Measurements from ENCODE around the gene DNTT. TPM values are rescaled to one million over a fixed set of nuclear protein-coding genes. Genes with fewer than 3 reads are reported as not detected.

The DNTT gene
- total RNA-seq, 4 donors from 2014 or later: not detected

DNA sequence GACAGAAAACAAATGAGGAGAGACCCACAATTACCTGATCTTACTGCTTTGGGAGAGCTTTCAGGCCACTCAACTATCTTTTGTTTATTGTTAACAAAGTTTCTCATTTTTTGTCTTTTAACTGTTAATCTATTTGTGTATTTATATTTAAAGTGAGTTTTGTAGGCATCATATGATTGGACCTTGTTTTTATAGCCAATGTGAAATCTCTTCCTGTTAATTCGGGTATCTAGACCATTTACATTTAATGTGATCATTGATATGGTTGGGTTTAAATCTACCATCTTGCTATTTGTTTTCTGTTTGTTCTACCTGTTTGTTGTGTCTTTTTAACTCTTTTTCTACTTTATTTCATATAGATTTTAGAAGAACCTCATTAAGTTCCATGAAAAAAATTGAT lies 42.1 kb downstream of the DNTT start:
- H3K4me1 ChIP-seq: no peaks in the 10 kb centered on the region
- no peak for DNase-seq (ENCODE audit: extremely low spot score)
- 90% methylated on average over 1 of the region's 1 CpG for WGBS
- H3K36me3 ChIP-seq: no peaks in the 10 kb centered on the region
- no peak overlapping the region for H3K4me3 ChIP-seq
- intact Hi-C loops (cut with DNase I): no loop called here
- H3K27ac ChIP-seq (replicated peaks in 1 of 4): no peak overlapping the region
- TF ChIP-seq EP300 (IDR thresholded peaks at IDR 0.05): no peak
- no peak for TF ChIP-seq POLR2AphosphoS5 (IDR thresholded peaks at IDR 0.05)
- no peak for TF ChIP-seq POLR2A (IDR thresholded peaks at IDR 0.05; ENCODE audit: low read depth)
- peaks cover 0 to 7% (median 0%) of the 10 kb centered on the region in 4 donors for H3K27me3 ChIP-seq
- peaks cover 0 to 10% (median 8%) of the 10 kb centered on the region in 4 donors for H3K9me3 ChIP-seq

DNA sequence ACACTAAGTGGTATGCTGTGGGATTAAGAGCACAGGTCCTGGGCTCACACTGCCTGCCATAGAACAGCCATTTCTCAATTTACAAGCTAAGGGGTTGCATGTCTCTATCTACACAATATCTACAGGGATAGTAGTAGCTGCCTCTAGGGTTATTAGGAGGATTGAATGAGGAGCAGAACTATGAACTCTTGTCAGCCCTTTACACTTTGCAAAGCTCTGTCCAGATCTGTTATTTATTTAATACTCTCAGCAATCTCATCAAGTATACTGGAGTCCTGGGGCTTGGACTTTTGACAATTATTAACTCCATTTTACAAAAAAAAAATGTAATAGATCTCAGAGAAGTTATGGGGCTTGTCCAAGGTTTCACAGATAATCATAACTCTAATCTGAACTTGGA lies 47.8 kb downstream of the DNTT start:
- H3K27me3 ChIP-seq: peaks cover 0 to 23% (median 3%) of the 10 kb centered on the region in 4 donors
- DNase-seq (ENCODE audit: extremely low spot score): no peak
- TF ChIP-seq, protein P1, sequence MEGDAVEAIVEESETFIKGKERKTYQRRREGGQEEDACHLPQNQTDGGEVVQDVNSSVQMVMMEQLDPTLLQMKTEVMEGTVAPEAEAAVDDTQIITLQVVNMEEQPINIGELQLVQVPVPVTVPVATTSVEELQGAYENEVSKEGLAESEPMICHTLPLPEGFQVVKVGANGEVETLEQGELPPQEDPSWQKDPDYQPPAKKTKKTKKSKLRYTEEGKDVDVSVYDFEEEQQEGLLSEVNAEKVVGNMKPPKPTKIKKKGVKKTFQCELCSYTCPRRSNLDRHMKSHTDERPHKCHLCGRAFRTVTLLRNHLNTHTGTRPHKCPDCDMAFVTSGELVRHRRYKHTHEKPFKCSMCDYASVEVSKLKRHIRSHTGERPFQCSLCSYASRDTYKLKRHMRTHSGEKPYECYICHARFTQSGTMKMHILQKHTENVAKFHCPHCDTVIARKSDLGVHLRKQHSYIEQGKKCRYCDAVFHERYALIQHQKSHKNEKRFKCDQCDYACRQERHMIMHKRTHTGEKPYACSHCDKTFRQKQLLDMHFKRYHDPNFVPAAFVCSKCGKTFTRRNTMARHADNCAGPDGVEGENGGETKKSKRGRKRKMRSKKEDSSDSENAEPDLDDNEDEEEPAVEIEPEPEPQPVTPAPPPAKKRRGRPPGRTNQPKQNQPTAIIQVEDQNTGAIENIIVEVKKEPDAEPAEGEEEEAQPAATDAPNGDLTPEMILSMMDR (IDR thresholded peaks at IDR 0.05): no peak
- TF ChIP-seq POLR2A (IDR thresholded peaks at IDR 0.05; ENCODE audit: low read depth): no peak
- no peak for TF ChIP-seq EP300 (IDR thresholded peaks at IDR 0.05)
- no peak for TF ChIP-seq POLR2AphosphoS5 (IDR thresholded peaks at IDR 0.05)
- no peaks in the 10 kb centered on the region for H3K36me3 ChIP-seq
- H3K4me3 ChIP-seq: no peak overlapping the region
- no peaks in the 10 kb centered on the region for H3K9me3 ChIP-seq
- H3K27ac ChIP-seq (replicated peaks in 1 of 4): no peak overlapping the region
- intact Hi-C loops (cut with DNase I): no loop called here
- no peaks in the 10 kb centered on the region for H3K4me1 ChIP-seq

DNA sequence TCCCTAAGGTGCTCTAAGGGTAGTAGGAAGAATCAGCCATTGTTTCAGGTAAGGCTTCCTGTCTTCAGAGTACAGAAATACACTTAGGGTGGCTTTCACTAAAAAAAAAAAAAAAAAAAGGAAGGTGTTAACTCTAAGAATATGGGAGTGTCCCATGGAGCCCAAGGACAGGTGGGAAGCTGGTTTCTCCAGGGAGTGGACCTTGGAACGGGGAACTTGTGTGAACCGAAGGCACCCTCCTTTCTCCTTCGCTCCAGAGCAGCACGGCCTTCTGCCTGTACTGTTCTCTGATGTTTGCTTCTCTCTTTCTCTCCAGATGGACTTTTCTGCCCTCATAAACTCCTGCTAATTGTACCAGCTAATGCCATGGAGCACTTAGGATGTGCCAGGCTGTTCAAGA lies 48.3 kb downstream of the DNTT start:
- H3K4me1 ChIP-seq: no peaks in the 10 kb centered on the region
- no peaks in the 10 kb centered on the region for H3K9me3 ChIP-seq
- no peak for TF ChIP-seq EP300 (IDR thresholded peaks at IDR 0.05)
- no peak for TF ChIP-seq POLR2AphosphoS5 (IDR thresholded peaks at IDR 0.05)
- no peak for TF ChIP-seq POLR2A (IDR thresholded peaks at IDR 0.05; ENCODE audit: low read depth)
- TF ChIP-seq, protein P1 (IDR thresholded peaks at IDR 0.05): no peak
- H3K36me3 ChIP-seq: no peaks in the 10 kb centered on the region
- H3K27ac ChIP-seq (replicated peaks in 1 of 4): no peak overlapping the region
- H3K27me3 ChIP-seq: peaks cover 0 to 27% (median 3%) of the 10 kb centered on the region in 4 donors
- H3K4me3 ChIP-seq: no peak overlapping the region
- intact Hi-C loops (cut with DNase I): no loop called here
- WGBS: 69% methylated on average over 4 of the region's 4 CpGs
- DNase-seq (ENCODE audit: extremely low spot score): no peak

DNA sequence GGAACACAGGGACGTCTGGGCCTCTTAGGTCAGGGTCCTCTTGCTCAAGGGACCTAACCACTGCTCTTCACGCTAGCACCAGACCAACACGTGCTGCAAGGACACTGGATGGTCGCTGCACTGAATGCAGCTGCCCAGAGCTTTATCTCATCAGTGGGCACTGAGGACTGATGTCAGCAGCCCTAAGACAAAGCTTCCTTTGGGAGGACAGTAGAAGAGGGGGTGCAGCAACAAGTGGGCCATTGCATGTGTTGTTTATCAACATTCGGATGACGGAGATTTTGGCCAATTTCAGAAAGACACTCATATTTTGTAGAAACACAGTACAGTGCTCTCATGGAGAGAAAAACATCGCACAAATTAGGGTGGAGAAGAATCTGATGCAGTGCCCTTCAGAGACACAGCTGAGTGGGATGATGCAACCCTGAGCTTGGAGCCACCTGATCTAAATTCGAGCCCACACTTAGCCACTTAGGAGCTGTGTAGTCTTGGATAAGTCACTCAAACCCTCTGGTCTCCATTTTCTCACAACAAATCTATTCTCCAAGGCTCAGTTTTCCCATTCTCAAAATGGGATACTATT lies 52.9 kb downstream of the DNTT start:
- intact Hi-C loops (cut with DNase I): no loop called here
- TF ChIP-seq POLR2AphosphoS5 (IDR thresholded peaks at IDR 0.05): no peak
- TF ChIP-seq EP300 (IDR thresholded peaks at IDR 0.05): no peak
- TF ChIP-seq, protein P1 (IDR thresholded peaks at IDR 0.05): no peak
- TF ChIP-seq POLR2A (IDR thresholded peaks at IDR 0.05; ENCODE audit: low read depth): no peak
- Histone ChIP-seq H3K27ac (replicated peaks in 1 of 4) (no peak overlapping the region), H3K4me3 (no peak overlapping the region), H3K9me3 (no peaks in the 10 kb centered on the region), H3K36me3 (no peaks in the 10 kb centered on the region), H3K27me3 (peaks cover 0 to 30% (median 3%) of the 10 kb centered on the region in 4 donors), H3K4me1 (no peaks in the 10 kb centered on the region)
- WGBS: 60% methylated on average over 8 of the region's 8 CpGs
- no peak for DNase-seq (ENCODE audit: extremely low spot score)

DNA sequence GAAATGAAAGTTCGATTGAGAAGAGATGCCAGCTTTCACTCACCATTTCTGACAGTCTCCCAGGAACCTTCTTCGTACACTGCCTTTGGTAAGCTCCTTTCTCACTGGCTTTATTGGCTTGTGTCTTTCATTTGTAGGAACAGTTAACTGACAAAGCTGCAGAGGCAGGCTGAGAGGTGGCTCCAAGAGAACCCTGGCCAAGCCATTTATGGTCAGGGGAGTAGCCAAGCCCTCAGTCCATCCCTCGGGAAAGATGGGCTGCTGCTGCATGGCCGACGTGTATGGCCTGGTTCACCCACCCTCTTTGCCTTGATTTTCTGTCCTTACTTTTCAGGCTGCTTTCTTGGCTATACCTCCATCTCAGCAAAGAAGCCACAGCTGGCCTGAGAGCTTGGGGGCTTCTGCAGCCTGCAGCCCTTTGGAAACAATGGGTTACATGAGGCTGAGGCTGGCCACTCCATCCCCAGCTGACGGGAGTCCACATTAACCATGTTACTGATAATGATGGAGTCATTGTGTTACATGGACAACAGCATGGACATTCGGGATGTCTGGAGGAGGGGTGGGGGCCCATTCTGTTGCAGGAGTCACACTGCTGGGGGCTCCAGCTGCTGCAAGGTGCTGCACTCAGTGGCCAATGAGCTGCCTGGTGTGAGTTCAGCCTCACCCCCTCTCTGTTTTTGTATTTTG lies 54.8 kb downstream of the DNTT start, which contains the start of gene OPALIN:
TSS of gene OPALIN (minus strand) at position 152 of the 690 bp plus-strand sequence. CDS start at position 46, 106 bp downstream.
- H3K27me3 ChIP-seq: peaks cover 0 to 18% (median 0%) of the 10 kb centered on the region in 4 donors
- H3K36me3 ChIP-seq: no peaks in the 10 kb centered on the region
- no peak for DNase-seq (ENCODE audit: extremely low spot score)
- intact Hi-C loops (cut with DNase I): no loop called here
- H3K4me1 ChIP-seq: no peaks in the 10 kb centered on the region
- WGBS: 71% methylated on average over 5 of the region's 7 CpGs
- H3K27ac ChIP-seq (replicated peaks in 1 of 4): no peak within 1 kb of the TSS
- TF ChIP-seq, protein P1 (IDR thresholded peaks at IDR 0.05): no peak
- TF ChIP-seq POLR2AphosphoS5 (IDR thresholded peaks at IDR 0.05): no peak
- no peak for TF ChIP-seq POLR2A (IDR thresholded peaks at IDR 0.05; ENCODE audit: low read depth)
- no peak for TF ChIP-seq EP300 (IDR thresholded peaks at IDR 0.05)
- H3K9me3 ChIP-seq: no peaks in the 10 kb centered on the region
- no peak within 1 kb of the TSS for H3K4me3 ChIP-seq

All from esophagus muscularis mucosa (tissue), 4 donors.